Small intestine (tissue), 7 donors: ENCODE measurements around the gene LAMA3. TPM values are rescaled to one million over a fixed set of nuclear protein-coding genes. Genes with fewer than 3 reads are reported as not detected.

Experiments used
- DNase-seq, 2 donors: peaks; one replicate each; pipeline versions ENCODE4 v3.0.0 to v3.0.0-alpha.2; 2013
- FAIRE-seq: peaks from 2 replicates; lab custom pipeline; 2012; peaks lifted over from hg19 to GRCh38; lab: Jason Lieb, UNC
- H3K27ac ChIP-seq, 3 donors: one replicate each; pipeline ENCODE4 v1.5.1; 2013; ENCODE audit warnings: low read length in 2 of 3, mild to moderate bottlenecking in 2 of 3, control low read depth in 1 of 3, inconsistent platforms in 1 of 3, low read depth in 1 of 3, moderate library complexity in 1 of 3
- H3K27me3 ChIP-seq, 3 donors: one replicate each; pipeline ENCODE4 v1.6.1; 2013; ENCODE audit warnings: low read length in 3 of 3, inconsistent platforms in 1 of 3; ENCODE audit not compliant: control insufficient read depth in 3 of 3, insufficient read depth in 3 of 3
- H3K36me3 ChIP-seq, 3 donors: one replicate each; pipeline ENCODE4 v1.6.1; 2013; ENCODE audit warnings: low read length in 3 of 3, inconsistent platforms in 1 of 3, low read depth in 1 of 3, mild to moderate bottlenecking in 1 of 3, moderate library complexity in 1 of 3; ENCODE audit not compliant: control insufficient read depth in 3 of 3, insufficient read depth in 2 of 3
- H3K4me1 ChIP-seq, 3 donors: one replicate each; pipeline ENCODE4 v1.6.1; 2013; ENCODE audit warnings: low read length in 2 of 3, inconsistent platforms in 1 of 3, low read depth in 1 of 3, mild to moderate bottlenecking in 1 of 3, moderate library complexity in 1 of 3; ENCODE audit not compliant: control insufficient read depth in 3 of 3, insufficient read depth in 2 of 3
- H3K4me3 ChIP-seq, 3 donors: one replicate each; pipeline ENCODE4 v1.5.1; 2013; ENCODE audit warnings: low read length in 3 of 3, control low read depth in 1 of 3, inconsistent platforms in 1 of 3, low read depth in 1 of 3, mild to moderate bottlenecking in 1 of 3, moderate library complexity in 1 of 3
- H3K9me3 ChIP-seq, 2 donors: one replicate each; pipeline ENCODE4 v1.6.1; 2013; ENCODE audit warnings: low read depth in 1 of 2, low read length in 1 of 2; ENCODE audit not compliant: control insufficient read depth in 2 of 2, insufficient read depth in 1 of 2
- WGBS, 3 donors: extraction: QIAGEN DNeasy Blood & Tissue Kit; methylation state at CpG; one replicate each; pipeline ENCODE4 v1.1.7; 2013; 5-methylcytosine and 5-hydroxymethylcytosine counted together
- polyA plus RNA-seq, 4 donors: library from polyadenylated mRNA; stranded (reverse) in 3 of 4; unstranded in 1 of 4; fragments of 200-250 nt in 3 of 4; fragments of 120-200 nt in 1 of 4; gene quantifications; one replicate each; pipeline versions ENCODE4 v1.2.1 to v1.2.3, GENCODE V29; 2013
- donor health status: healthy with polysubstance abuse.
- donor health status: control.
- donor health status: control.
- donor health status: Bipolar disorder and iron deficiency.
- donor health status: healthy.

The LAMA3 gene
- polyA plus RNA-seq, 4 donors: 9.7 to 67.4 (median 22.0) TPM

DNA sequence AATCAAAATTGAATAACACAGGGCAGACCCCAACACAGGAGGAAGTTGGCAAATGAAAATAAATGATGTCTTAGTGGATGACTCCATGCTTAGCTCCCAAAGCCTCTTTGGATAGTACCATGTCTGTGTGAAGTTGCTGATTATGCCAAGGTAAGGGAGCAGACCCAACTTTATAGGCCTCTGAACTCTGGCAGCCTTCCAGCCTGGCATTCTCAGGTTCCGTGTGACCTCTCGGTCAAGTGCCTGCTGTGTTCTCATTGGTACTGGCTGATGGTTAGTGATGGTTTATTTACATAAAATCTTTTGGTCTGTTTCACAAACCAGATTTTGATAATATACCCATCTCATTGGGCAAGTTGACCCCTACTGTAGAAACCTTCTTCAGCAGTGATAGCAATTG is 213.1 kb downstream of the LAMA3 start:
- Histone ChIP-seq H3K36me3 (peaks cover 0 to 32% (median 12%) of the 10 kb centered on the region in 3 donors), H3K27ac (no peak overlapping the region), H3K4me1 (no peaks in the 10 kb centered on the region), H3K27me3 (no peaks in the 10 kb centered on the region), H3K4me3 (no peak overlapping the region), H3K9me3 (no peaks in the 10 kb centered on the region)
- FAIRE-seq (no peak), DNase-seq (peak in 1 of 2 donors; percentile 59)
- 58 to 82% (median 59%) methylated on average over 2 of the region's 2 CpGs for WGBS, 3 donors

DNA sequence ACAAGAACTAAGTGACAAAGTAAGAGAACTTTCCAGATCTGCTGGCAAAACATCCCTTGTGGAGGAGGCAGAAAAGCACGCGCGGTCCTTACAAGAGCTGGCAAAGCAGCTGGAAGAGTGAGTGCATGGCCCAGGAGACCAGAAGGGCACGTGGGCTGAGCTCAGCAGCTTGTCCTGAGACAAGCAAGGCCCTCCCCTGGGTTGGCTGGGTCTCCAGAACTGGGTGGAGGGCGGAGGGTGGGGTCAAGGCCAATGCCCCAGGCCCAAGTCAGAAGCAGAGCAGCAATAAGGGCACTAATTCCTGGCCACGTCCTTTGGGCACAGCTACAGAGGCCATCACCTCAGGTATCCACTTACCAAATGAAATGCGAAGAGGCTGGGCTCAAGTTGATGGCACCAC is 214.7 kb downstream of the LAMA3 start:
- DNase-seq (no peak), FAIRE-seq (no peak)
- Histone ChIP-seq H3K27ac (no peak overlapping the region), H3K4me3 (no peak overlapping the region), H3K9me3 (no peaks in the 10 kb centered on the region), H3K4me1 (no peaks in the 10 kb centered on the region), H3K27me3 (no peaks in the 10 kb centered on the region), H3K36me3 (peaks cover 0 to 34% (median 16%) of the 10 kb centered on the region in 3 donors)
- 82 to 91% (median 90%) methylated on average over 7 of the region's 7 CpGs for WGBS, 3 donors

DNA sequence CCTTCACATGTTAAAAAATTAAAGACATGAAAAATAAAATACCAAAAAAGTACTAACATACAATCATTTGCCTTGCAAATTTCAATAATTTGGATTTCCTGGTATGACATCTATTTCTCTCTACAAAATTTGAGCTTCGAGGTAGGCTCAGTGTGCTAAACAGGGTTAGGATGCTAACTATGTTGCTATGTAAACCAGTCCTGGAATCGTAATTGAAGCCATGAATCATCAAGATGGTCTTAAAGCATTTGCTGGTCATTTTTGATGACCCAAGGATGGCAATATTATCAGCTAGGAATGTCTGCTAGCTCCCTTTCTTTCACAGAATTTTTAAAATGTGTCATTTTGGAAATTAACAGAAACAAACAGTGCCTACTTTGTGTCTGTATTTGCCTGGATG is 217.4 kb downstream of the LAMA3 start:
- FAIRE-seq: no peak
- no peak for DNase-seq
- 80 to 91% (median 88%) methylated on average over 2 of the region's 2 CpGs for WGBS, 3 donors
- peaks cover 0 to 30% (median 21%) of the 10 kb centered on the region in 3 donors for H3K36me3 ChIP-seq
- no peaks in the 10 kb centered on the region for H3K9me3 ChIP-seq
- no peak overlapping the region for H3K27ac ChIP-seq
- no peaks in the 10 kb centered on the region for H3K27me3 ChIP-seq
- no peaks in the 10 kb centered on the region for H3K4me1 ChIP-seq
- no peak overlapping the region for H3K4me3 ChIP-seq

DNA sequence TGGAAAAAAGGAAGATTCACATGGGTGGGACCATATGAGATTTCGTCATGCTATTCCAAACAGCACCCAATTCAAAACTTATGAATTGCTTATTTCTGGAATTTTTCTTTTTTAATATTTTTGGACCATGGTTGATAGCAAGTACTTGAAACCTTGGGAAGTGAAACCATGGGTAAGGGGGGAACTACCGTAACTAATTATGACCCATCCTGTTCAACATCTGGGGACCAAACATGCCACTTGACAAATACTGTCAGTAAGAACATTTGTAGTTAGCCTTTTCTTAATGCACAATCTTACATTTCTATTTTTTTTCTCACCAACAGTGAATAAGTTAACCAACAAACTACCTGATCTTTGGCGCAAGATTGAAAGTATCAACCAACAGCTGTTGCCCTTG is 219.6 kb downstream of the LAMA3 start:
- Histone ChIP-seq H3K4me1 (no peaks in the 10 kb centered on the region), H3K36me3 (peaks cover 0 to 28% (median 24%) of the 10 kb centered on the region in 3 donors), H3K27ac (no peak overlapping the region), H3K9me3 (no peaks in the 10 kb centered on the region), H3K4me3 (no peak overlapping the region), H3K27me3 (no peaks in the 10 kb centered on the region)
- DNase-seq (no peak), FAIRE-seq (no peak)
- WGBS, 3 donors: 92 to 94% (median 92%) methylated on average over 3 of the region's 3 CpGs

DNA sequence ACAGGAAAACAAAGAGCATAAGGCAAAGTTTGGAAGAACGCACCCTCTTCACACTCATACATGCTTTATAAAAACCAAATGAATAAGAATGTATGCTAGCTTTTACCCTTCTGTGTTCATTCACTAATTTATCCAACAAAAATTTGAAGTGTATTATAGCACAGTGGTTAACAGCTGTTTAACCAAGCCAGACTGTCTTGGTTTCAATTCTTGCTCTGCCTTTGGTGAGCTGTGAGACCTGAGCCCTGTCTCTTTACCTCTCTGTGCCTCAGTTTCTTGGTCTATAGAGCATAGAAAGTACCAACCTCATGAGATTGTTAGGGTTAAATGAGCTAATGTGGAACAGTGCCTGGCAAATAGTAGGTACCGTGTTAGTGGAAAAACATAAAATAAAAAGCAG is 220.8 kb downstream of the LAMA3 start:
- WGBS, 3 donors: 45 to 52% (median 49%) methylated on average over 2 of the region's 2 CpGs
- no peaks in the 10 kb centered on the region for H3K9me3 ChIP-seq
- H3K4me1 ChIP-seq: no peaks in the 10 kb centered on the region
- DNase-seq (no peak), FAIRE-seq (no peak)
- no peak overlapping the region for H3K27ac ChIP-seq
- H3K36me3 ChIP-seq: peaks cover 2 to 24% (median 23%) of the 10 kb centered on the region in 3 donors
- no peaks in the 10 kb centered on the region for H3K27me3 ChIP-seq
- H3K4me3 ChIP-seq: no peak overlapping the region

DNA sequence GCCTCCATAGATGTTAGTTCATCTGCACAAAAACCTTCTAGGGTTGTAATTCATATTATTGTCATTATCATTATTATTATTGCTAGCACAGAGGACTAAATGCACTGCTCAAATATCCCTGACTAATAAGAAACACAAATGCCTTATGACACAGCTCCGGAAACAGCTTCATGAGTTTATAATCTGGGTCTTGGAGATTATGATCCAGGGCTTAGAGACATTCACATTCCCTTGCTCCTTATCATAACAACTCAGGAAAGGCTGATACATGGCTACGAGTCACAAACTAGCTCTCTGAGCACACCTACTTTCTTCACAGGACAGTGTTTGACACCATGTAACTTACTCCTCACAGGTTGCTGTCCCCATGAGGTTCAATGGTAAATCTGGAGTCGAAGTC is 223.1 kb downstream of the LAMA3 start:
- no peaks in the 10 kb centered on the region for H3K27me3 ChIP-seq
- H3K27ac ChIP-seq: no peak overlapping the region
- H3K36me3 ChIP-seq: peaks cover 2 to 23% (median 15%) of the 10 kb centered on the region in 3 donors
- DNase-seq (no peak), FAIRE-seq (no peak)
- no peak overlapping the region for H3K4me3 ChIP-seq
- H3K9me3 ChIP-seq: no peaks in the 10 kb centered on the region
- 84 to 88% (median 85%) methylated on average over 3 of the region's 3 CpGs for WGBS, 3 donors
- no peaks in the 10 kb centered on the region for H3K4me1 ChIP-seq

DNA sequence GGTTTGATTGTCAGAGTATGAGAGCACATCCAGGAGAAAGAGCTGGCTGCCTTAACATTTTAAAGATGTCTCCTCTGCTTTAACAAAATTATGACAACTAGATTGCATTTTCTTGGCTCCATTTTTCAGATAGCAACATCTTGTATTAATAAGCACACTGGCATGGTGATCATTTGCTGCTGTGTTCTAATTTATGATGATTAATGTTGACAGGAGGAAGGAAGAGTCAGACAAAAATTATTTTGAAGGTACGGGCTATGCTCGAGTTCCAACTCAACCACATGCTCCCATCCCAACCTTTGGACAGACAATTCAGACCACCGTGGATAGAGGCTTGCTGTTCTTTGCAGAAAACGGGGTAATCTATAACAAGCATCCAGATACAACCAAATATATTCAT is 227.1 kb downstream of the LAMA3 start:
- FAIRE-seq (no peak), DNase-seq (no peak)
- H3K27me3 ChIP-seq: no peaks in the 10 kb centered on the region
- peaks cover 0 to 8% (median 0%) of the 10 kb centered on the region in 3 donors for H3K4me1 ChIP-seq
- no peak overlapping the region for H3K4me3 ChIP-seq
- H3K27ac ChIP-seq: no peak overlapping the region
- H3K36me3 ChIP-seq: peaks cover 2 to 18% (median 17%) of the 10 kb centered on the region in 3 donors
- 67 to 73% (median 70%) methylated on average over 4 of the region's 4 CpGs for WGBS, 3 donors
- no peaks in the 10 kb centered on the region for H3K9me3 ChIP-seq

DNA sequence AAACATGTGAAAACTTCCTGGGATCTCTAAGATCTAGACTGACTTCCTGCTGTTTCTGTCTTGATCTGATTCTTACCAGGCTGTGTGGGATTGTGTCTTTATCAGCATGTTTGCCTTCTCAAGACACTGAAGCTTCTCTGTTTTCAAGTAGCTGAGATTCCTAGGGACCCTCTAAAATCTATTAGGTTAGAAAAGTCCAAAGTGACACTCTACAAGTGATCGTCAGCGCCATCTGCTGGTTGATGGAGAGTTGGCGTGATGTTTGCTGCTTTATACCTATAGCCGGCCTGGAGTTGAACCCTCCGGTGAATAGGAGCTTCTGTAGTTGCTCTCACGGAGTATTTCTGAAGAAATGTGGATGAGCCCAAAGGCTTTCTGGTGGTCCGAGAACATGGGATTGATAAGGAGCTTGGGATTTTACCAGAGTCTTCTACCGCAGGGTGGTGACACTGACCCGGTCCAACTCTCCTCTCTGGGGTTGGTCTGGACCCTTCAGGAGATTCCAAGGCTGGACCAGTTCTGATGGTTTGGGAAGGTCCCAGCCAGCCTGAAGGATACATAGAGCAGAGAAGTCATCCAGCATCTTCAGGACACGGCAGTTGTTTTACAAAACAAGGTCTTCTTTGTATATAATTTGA is 229.3 kb downstream of the LAMA3 start:
- 33 to 34% (median 33%) methylated on average over 10 of the region's 10 CpGs for WGBS, 3 donors
- FAIRE-seq: no peak

DNA sequence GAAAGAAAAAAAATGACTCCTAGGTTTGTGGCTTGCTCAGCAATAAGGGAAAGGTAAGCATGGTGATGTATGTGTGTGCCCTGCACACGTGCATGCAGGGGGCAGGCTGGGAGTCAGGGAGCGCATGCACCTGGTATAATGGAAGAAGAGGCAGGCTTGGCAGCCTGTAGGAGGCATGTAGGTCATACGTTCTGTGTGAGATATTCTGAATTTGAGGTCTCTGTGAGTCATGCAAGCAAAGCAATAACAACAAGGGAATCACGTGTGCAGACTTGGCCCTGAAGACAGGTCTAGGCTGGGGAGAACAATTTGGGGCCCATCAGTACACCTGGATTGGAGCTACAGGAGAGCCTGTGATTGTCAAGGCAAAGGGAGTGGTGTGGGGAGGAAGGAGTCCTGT is 230.8 kb downstream of the LAMA3 start:
- no peak for FAIRE-seq
- H3K4me1 ChIP-seq: peaks cover 0 to 8% (median 0%) of the 10 kb centered on the region in 3 donors
- no peak overlapping the region for H3K4me3 ChIP-seq
- no peak for DNase-seq
- H3K27ac ChIP-seq: no peak overlapping the region
- no peaks in the 10 kb centered on the region for H3K9me3 ChIP-seq
- no peaks in the 10 kb centered on the region for H3K27me3 ChIP-seq
- WGBS, 3 donors: 74 to 76% (median 75%) methylated on average over 4 of the region's 4 CpGs
- H3K36me3 ChIP-seq: peaks cover 0 to 27% (median 14%) of the 10 kb centered on the region in 3 donors

More for the DNA sequence above, 229.3 kb downstream of the LAMA3 start:
- DNase-seq: peak; percentile 80
- H3K4me1 ChIP-seq: peaks cover 0 to 8% (median 0%) of the 10 kb centered on the region in 3 donors
- no peaks in the 10 kb centered on the region for H3K27me3 ChIP-seq
- peaks cover 2 to 24% (median 17%) of the 10 kb centered on the region in 3 donors for H3K36me3 ChIP-seq
- H3K27ac ChIP-seq: no peak overlapping the region
- no peaks in the 10 kb centered on the region for H3K9me3 ChIP-seq
- no peak overlapping the region for H3K4me3 ChIP-seq
